Kidney (tissue), 14 donors: ENCODE measurements around the gene HERPUD2. TPM values are rescaled to one million over a fixed set of nuclear protein-coding genes. Genes with fewer than 3 reads are reported as not detected.

Experiments used
- DNase-seq, 5 donors: peaks; one replicate each; pipeline ENCODE4 v3.0.0-alpha.2; 2013 to 2020
- FAIRE-seq: peaks from 2 replicates; lab custom pipeline; 2012; peaks lifted over from hg19 to GRCh38; lab: Jason Lieb, UNC
- H3K27ac ChIP-seq, 2 donors: one replicate each; pipeline ENCODE4 v1.7.0; 2013; ENCODE audit warnings: low read depth in 2 of 2, low read length in 2 of 2, inconsistent platforms in 1 of 2
- H3K27me3 ChIP-seq: one replicate; pipeline ENCODE4 v1.7.1; 2013; ENCODE audit warnings: low read length, inconsistent platforms; ENCODE audit not compliant: control insufficient read depth, insufficient read depth
- H3K36me3 ChIP-seq, 3 donors: one replicate each; pipeline versions ENCODE4 v1.7.0 to v1.7.1; 2013; ENCODE audit warnings: low read length in 3 of 3, control low read depth in 1 of 3, inconsistent platforms in 1 of 3; ENCODE audit not compliant: insufficient read depth in 3 of 3, control insufficient read depth in 2 of 3
- H3K4me1 ChIP-seq, 3 donors: one replicate each; pipeline versions ENCODE4 v1.7.0 to v1.7.1; 2013; ENCODE audit warnings: low read length in 3 of 3, inconsistent platforms in 1 of 3, low read depth in 1 of 3; ENCODE audit not compliant: control insufficient read depth in 2 of 3, insufficient read depth in 2 of 3
- H3K4me3 ChIP-seq, 3 donors: one replicate each; pipeline versions ENCODE4 v1.7.0 to v1.8.1; 2013; ENCODE audit warnings: low read length in 3 of 3, control low read depth in 1 of 3, inconsistent platforms in 1 of 3
- H3K9ac ChIP-seq, 3 donors: one replicate each; pipeline versions ENCODE4 v1.7.0 to v1.7.1; 2013; ENCODE audit warnings: low read length in 3 of 3, control low read depth in 1 of 3, inconsistent platforms in 1 of 3
- H3K9me3 ChIP-seq, 3 donors: one replicate each; pipeline versions ENCODE4 v1.7.0 to v1.7.1; 2013; ENCODE audit warnings: low read length in 3 of 3, control low read depth in 1 of 3, inconsistent platforms in 1 of 3; ENCODE audit not compliant: control insufficient read depth in 2 of 3, insufficient read depth in 1 of 3
- CTCF ChIP-seq: IDR thresholded peaks from 3 replicates; pipeline ENCODE4 v1.5.1; 2012; ENCODE audit warnings: mild to moderate bottlenecking, moderate library complexity, borderline replicate concordance; ENCODE audit not compliant: insufficient read depth; ENCODE audit errors: extremely low read depth
- intact Hi-C: fragments of 100-400 bp; cut with DNase I; formaldehyde crosslinking; loops from one replicate; pipeline ENCODE4 v1.11.1; 2022
- polyA plus RNA-seq: library from polyadenylated mRNA; stranded (reverse); fragments of 350-450 nt; fragmentation: Illumina TruSeq; extraction: RNeasy Lipid Tissue Mini Kit (QIAGEN cat#74804); gene quantifications from one replicate; pipeline ENCODE4 v1.2.3, GENCODE V29; 2014; ENCODE audit warnings: low read depth, low replicate concordance; ENCODE audit not compliant: insufficient read depth
- total RNA-seq: library from RNA; stranded (reverse); fragmentation: NEBNext Ultra II Directional; extraction: Animal tissue kit (Norgen Biotek cat#: 25700); gene quantifications from one replicate; pipeline ENCODE4 v1.2.1, GENCODE V29; 2021
- donor health status: control.
- donor health status: control.
- donor health status: control.
- donor health status: control.
- donor health status: control.
- donor health status: DM: yes; HTN: yes; CAD: no.
- donor health status: Normal renal cell carcinoma (clear cell type).

Gene HERPUD2
- total and polyA plus RNA-seq, 2 donors from 2014 or later, result 10.0 to 28.9 TPM

GRCh38 chr7:35717516-35717915, 22.6 kb upstream of the HERPUD2 start:
- Histone ChIP-seq H3K4me3 (no peak overlapping the region), H3K27ac (no peak overlapping the region), H3K27me3 (no peaks in the 10 kb centered on the region), H3K9me3 (no peaks in the 10 kb centered on the region), H3K9ac (no peak overlapping the region), H3K36me3 (no peaks in the 10 kb centered on the region), H3K4me1 (no peaks in the 10 kb centered on the region)
- DNase-seq (no peak), FAIRE-seq (no peak)
- intact Hi-C loops, result loop anchor here (10.0 kb wide), 1 partner anchor 187 kb away; no protein-coding TSS in a partner anchor
- no peak for TF ChIP-seq CTCF

- TF ChIP-seq CTCF, result no peak
- H3K4me3 ChIP-seq, result peak overlapping the region in 1 of 3 donors; percentile 43
- H3K9ac ChIP-seq, result no peak overlapping the region
- no peaks in the 10 kb centered on the region for H3K36me3 ChIP-seq
- intact Hi-C loops, result loop anchor here (10.0 kb wide), 1 partner anchor 188 kb away; no protein-coding TSS in a partner anchor
- H3K27me3 ChIP-seq, result no peaks in the 10 kb centered on the region
- H3K9me3 ChIP-seq, result no peaks in the 10 kb centered on the region
- FAIRE-seq (no peak), DNase-seq (no peak)
- H3K27ac ChIP-seq, result peak overlapping the region in 1 of 2 donors; percentile 3
- no peaks in the 10 kb centered on the region for H3K4me1 ChIP-seq
Measured at GRCh38 chr7:35717013-35717412, 22.1 kb upstream of the HERPUD2 start.

GRCh38 chr7:35716038-35716803, 21.3 kb upstream of the HERPUD2 start:
- H3K9me3 ChIP-seq, result no peaks in the 10 kb centered on the region
- no peaks in the 10 kb centered on the region for H3K36me3 ChIP-seq
- no peaks in the 10 kb centered on the region for H3K27me3 ChIP-seq
- DNase-seq (peak in 1 of 5 donors; percentile 40), FAIRE-seq (no peak)
- H3K27ac ChIP-seq, result peak overlapping the region in 1 of 2 donors; percentile 3
- intact Hi-C loops, result loop anchor here (10.0 kb wide), 1 partner anchor 189 kb away; no protein-coding TSS in a partner anchor
- peak overlapping the region in 2 of 3 donors; percentile 20 to 43 for H3K4me3 ChIP-seq
- TF ChIP-seq CTCF, result no peak
- H3K9ac ChIP-seq, result no peak overlapping the region
- H3K4me1 ChIP-seq, result no peaks in the 10 kb centered on the region
